Left ventricle myocardium inferior (tissue), 1 donor: ENCODE measurements around the gene UVRAG. TPM values are rescaled to one million over a fixed set of nuclear protein-coding genes. Genes with fewer than 3 reads are reported as not detected.

ENCODE experiments used
- DNase-seq: peaks from one replicate; pipeline ENCODE4 v3.0.0-alpha.2; 2020
- H3K27ac ChIP-seq: fragments of 200-600 bp; replicated peaks from 2 replicates; pipeline ENCODE4 v1.8.0; 2021
- H3K27me3 ChIP-seq: fragments of 200-600 bp; 2 replicates; pipeline ENCODE4 v1.8.0; 2021; ENCODE audit warnings: low read depth
- H3K36me3 ChIP-seq: fragments of 200-600 bp; 2 replicates; pipeline ENCODE4 v1.8.0; 2021
- H3K4me1 ChIP-seq: fragments of 200-600 bp; 2 replicates; pipeline ENCODE4 v1.8.0; 2021
- H3K4me3 ChIP-seq: fragments of 200-600 bp; 2 replicates; pipeline ENCODE4 v1.8.0; 2021; ENCODE audit warnings: mild to moderate bottlenecking, moderate library complexity
- H3K9me3 ChIP-seq: fragments of 200-600 bp; replicated peaks from 2 replicates; pipeline ENCODE4 v1.8.0; 2021
- intact Hi-C: fragments of 100-400 bp; cut with micrococcal nuclease; formaldehyde crosslinking; loops from one replicate; pipeline ENCODE4 v1.11.0; 2022
- total RNA-seq: library from RNA; stranded (reverse); fragmentation: NEBNext Ultra II Directional; extraction: Animal tissue kit (Norgen Biotek cat#: 25700); gene quantifications from one replicate; pipeline ENCODE4 v1.2.1, GENCODE V29; 2021
- TF ChIP-seq, protein P1 (sequence below): fragments of 200-600 bp; IDR thresholded peaks from 2 replicates; pipeline ENCODE4 v1.8.0; 2021; ENCODE audit warnings: antibody characterized with exemption, mild to moderate bottlenecking, borderline replicate concordance
- donor health status: DM: no; HTN: yes; CAD: no; lungs with severe emphysema.

The UVRAG gene
- total RNA-seq, 1 donor from 2014 or later: 11.4 TPM

DNA sequence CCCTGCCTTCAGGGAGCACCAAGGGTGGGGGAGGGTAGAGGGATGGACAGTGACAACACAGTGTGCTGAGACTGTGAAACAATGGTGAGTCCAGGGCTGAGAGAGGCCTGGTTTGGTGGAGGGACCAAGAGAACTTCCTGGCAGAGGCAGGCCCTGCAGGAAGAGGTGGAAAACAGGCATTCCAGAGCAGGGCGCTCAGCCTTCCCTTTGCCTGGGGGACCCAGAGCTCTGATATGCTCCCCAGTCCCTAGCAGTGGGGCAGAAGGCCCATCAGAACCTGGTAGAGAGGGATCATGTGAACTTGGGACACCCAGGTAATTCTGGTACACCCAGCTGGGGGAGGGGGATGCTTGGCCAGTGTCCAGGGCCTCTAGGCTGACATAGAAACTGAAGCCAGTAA is 17.2 kb upstream of the UVRAG start:
- no peak for DNase-seq
- intact Hi-C loops: no loop called here
- TF ChIP-seq, protein P1, sequence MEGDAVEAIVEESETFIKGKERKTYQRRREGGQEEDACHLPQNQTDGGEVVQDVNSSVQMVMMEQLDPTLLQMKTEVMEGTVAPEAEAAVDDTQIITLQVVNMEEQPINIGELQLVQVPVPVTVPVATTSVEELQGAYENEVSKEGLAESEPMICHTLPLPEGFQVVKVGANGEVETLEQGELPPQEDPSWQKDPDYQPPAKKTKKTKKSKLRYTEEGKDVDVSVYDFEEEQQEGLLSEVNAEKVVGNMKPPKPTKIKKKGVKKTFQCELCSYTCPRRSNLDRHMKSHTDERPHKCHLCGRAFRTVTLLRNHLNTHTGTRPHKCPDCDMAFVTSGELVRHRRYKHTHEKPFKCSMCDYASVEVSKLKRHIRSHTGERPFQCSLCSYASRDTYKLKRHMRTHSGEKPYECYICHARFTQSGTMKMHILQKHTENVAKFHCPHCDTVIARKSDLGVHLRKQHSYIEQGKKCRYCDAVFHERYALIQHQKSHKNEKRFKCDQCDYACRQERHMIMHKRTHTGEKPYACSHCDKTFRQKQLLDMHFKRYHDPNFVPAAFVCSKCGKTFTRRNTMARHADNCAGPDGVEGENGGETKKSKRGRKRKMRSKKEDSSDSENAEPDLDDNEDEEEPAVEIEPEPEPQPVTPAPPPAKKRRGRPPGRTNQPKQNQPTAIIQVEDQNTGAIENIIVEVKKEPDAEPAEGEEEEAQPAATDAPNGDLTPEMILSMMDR: no peak
- Histone ChIP-seq H3K27ac (no peak overlapping the region), H3K4me3 (no peak overlapping the region), H3K27me3 (no peaks in the 10 kb centered on the region), H3K4me1 (peaks cover 32% of the 10 kb centered on the region), H3K9me3 (no peaks in the 10 kb centered on the region), H3K36me3 (no peaks in the 10 kb centered on the region)

DNA sequence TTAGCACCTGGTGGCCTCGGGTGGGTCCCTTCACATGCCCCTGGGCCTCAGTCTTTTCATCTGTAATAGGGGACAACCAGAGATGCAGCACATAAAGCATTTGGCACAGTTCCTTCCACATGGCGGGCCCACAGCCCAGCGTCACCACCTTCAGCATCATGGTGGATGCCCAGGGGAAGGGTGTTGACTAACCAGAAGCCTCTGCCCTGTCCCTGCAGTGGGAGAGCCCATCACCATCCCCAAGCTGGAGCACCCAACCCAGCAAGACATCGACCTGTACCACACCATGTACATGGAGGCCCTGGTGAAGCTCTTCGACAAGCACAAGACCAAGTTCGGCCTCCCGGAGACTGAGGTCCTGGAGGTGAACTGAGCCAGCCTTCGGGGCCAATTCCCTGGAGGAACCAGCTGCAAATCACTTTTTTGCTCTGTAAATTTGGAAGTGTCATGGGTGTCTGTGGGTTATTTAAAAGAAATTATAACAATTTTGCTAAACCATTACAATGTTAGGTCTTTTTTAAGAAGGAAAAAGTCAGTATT is 14.8 kb upstream of the UVRAG start:
- H3K36me3 ChIP-seq: no peaks in the 10 kb centered on the region
- intact Hi-C loops: no loop called here
- no peak for DNase-seq
- H3K27me3 ChIP-seq: no peaks in the 10 kb centered on the region
- H3K4me1 ChIP-seq: peaks cover 14% of the 10 kb centered on the region
- H3K27ac ChIP-seq: no peak overlapping the region
- H3K9me3 ChIP-seq: no peaks in the 10 kb centered on the region
- H3K4me3 ChIP-seq: no peak overlapping the region
- TF ChIP-seq, protein P1: no peak

DNA sequence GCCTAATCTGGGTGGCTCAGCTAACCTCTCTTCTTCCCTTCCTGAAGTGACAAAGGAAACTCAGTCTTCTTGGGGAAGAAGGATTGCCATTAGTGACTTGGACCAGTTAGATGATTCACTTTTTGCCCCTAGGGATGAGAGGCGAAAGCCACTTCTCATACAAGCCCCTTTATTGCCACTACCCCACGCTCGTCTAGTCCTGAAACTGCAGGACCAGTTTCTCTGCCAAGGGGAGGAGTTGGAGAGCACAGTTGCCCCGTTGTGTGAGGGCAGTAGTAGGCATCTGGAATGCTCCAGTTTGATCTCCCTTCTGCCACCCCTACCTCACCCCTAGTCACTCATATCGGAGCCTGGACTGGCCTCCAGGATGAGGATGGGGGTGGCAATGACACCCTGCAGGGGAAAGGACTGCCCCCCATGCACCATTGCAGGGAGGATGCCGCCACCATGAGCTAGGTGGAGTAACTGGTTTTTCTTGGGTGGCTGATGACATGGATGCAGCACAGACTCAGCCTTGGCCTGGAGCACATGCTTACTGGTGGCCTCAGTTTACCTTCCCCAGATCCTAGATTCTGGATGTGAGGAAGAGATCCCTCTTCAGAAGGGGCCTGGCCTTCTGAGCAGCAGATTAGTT is 14.2 kb upstream of the UVRAG start:
- intact Hi-C loops: no loop called here
- TF ChIP-seq, protein P1: no peak
- H3K4me3 ChIP-seq: no peak overlapping the region
- no peaks in the 10 kb centered on the region for H3K36me3 ChIP-seq
- no peak overlapping the region for H3K27ac ChIP-seq
- no peaks in the 10 kb centered on the region for H3K9me3 ChIP-seq
- DNase-seq: no peak
- no peaks in the 10 kb centered on the region for H3K27me3 ChIP-seq
- H3K4me1 ChIP-seq: peaks cover 8% of the 10 kb centered on the region

GRCh38 chr11:75801362-75802020 is 13.5 kb upstream of the UVRAG start:
- Histone ChIP-seq H3K27ac (no peak overlapping the region), H3K4me3 (no peak overlapping the region), H3K27me3 (no peaks in the 10 kb centered on the region), H3K4me1 (peaks cover 6% of the 10 kb centered on the region), H3K9me3 (no peaks in the 10 kb centered on the region), H3K36me3 (no peaks in the 10 kb centered on the region)
- DNase-seq: no peak
- TF ChIP-seq, protein P1: no peak
- intact Hi-C loops: no loop called here

- H3K36me3 ChIP-seq: no peaks in the 10 kb centered on the region
- TF ChIP-seq, protein P1: no peak
- H3K9me3 ChIP-seq: no peaks in the 10 kb centered on the region
- H3K27ac ChIP-seq: no peak overlapping the region
- H3K27me3 ChIP-seq: no peaks in the 10 kb centered on the region
- no peak for DNase-seq
- intact Hi-C loops: no loop called here
- peaks cover 6% of the 10 kb centered on the region for H3K4me1 ChIP-seq
- H3K4me3 ChIP-seq: no peak overlapping the region
These were observed 12.7 kb upstream of the UVRAG start for GRCh38 chr11:75802021-75802912.
